DND-41 (cell line): Measurements from ENCODE around the gene SRP14.

Experiments
- ATAC-seq: fragments of 200-7000 bp; cut with Tn5 transposase; 3 replicates; pipeline ENCODE4 v1.9.1; 2021; ENCODE audit warnings: low read depth; ENCODE audit not compliant: insufficient read depth
- DNase-seq: peaks from one replicate; pipeline ENCODE4 v3.0.0-alpha.2; 2020
- H2AFZ ChIP-seq: 2 replicates; pipeline ENCODE4 v1.6.0; 2012; ENCODE audit warnings: low read depth, low read length
- H3K27ac ChIP-seq: 2 replicates; pipeline ENCODE4 v1.5.1; 2012; ENCODE audit warnings: low read length, inconsistent platforms
- H3K27me3 ChIP-seq: fragments of 200-600 bp; sonication (generic); 2 replicates; pipeline ENCODE4 v1.6.0; 2012; ENCODE audit warnings: low read length, mild to moderate bottlenecking, inconsistent platforms; ENCODE audit not compliant: insufficient read depth, poor library complexity
- H3K36me3 ChIP-seq: 2 replicates; pipeline ENCODE4 v1.5.1; 2012; ENCODE audit warnings: low read length, inconsistent platforms; ENCODE audit not compliant: insufficient read depth
- H3K4me1 ChIP-seq: 2 replicates; pipeline ENCODE4 v1.5.1; 2012; ENCODE audit warnings: mild to moderate bottlenecking, low read length; ENCODE audit not compliant: insufficient read depth
- H3K4me2 ChIP-seq: 2 replicates; pipeline ENCODE4 v1.6.0; 2012; ENCODE audit warnings: mild to moderate bottlenecking, moderate library complexity, low read length, inconsistent platforms; ENCODE audit not compliant: insufficient read depth
- H3K4me3 ChIP-seq, 2 experiments: fragments of 200-600 bp in 1 of 2; shearing (Covaris generic) in 1 of 2; 2 replicates each; pipeline ENCODE4 v1.5.1; 2012 to 2016; ENCODE audit warnings: inconsistent platforms in 2 of 2, low read length in 2 of 2, mild to moderate bottlenecking in 2 of 2, low read depth in 1 of 2, moderate library complexity in 1 of 2
- H3K79me2 ChIP-seq: 2 replicates; pipeline ENCODE4 v1.6.0; 2012; ENCODE audit warnings: low read length, inconsistent platforms; ENCODE audit not compliant: insufficient read depth
- H3K9ac ChIP-seq: 2 replicates; pipeline ENCODE4 v1.6.0; 2012; ENCODE audit warnings: low read depth, mild to moderate bottlenecking, inconsistent platforms, low read length, moderate library complexity
- H3K9me3 ChIP-seq: 2 replicates; pipeline ENCODE4 v1.5.1; 2012; ENCODE audit warnings: low read length, moderate library complexity, mild to moderate bottlenecking, inconsistent platforms; ENCODE audit not compliant: insufficient read depth, severe bottlenecking
- H4K20me1 ChIP-seq: 2 replicates; pipeline ENCODE4 v1.6.0; 2012; ENCODE audit warnings: low read length; ENCODE audit not compliant: insufficient read depth
- EZH2 ChIP-seq: IDR thresholded peaks from 3 replicates; pipeline ENCODE4 v1.6.1; 2012; ENCODE audit warnings: borderline replicate concordance, low read depth, mild to moderate bottlenecking, moderate library complexity, low read length, inconsistent platforms; ENCODE audit not compliant: severe bottlenecking
- TF ChIP-seq, protein P1 (sequence below): IDR thresholded peaks from 2 replicates; pipeline ENCODE4 v1.5.1; 2012; ENCODE audit warnings: borderline replicate concordance, low read length, moderate library complexity, mild to moderate bottlenecking; ENCODE audit not compliant: poor library complexity, severe bottlenecking; ENCODE audit errors: extremely low read depth

Gene SRP14

DNA sequence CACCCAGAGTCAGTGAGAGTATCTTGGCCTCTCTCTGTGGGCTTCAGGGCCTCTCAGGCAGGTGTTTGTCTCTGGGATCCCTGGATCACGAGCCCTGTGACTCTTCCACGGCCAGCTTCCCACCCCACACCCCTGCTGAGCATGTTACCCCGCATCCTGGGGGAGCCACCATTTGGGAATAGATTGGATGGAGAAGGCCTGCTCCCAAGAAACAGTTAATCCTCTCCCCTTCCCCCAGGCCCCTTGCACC is 15.5 kb upstream of the SRP14 start:
- peak overlapping the region; percentile 100 for H3K27ac ChIP-seq
- peaks cover 80% of the 10 kb centered on the region for H3K4me1 ChIP-seq
- no peak for ATAC-seq

GRCh38 chr15:40053831-40054604 is 15.0 kb upstream of the SRP14 start:
- Histone ChIP-seq H3K9ac (peak overlapping the region; percentile 63), H3K27ac (peak overlapping the region; percentile 100), H3K4me2 (peak overlapping the region; percentile 55), H3K36me3 (peaks cover 3% of the 10 kb centered on the region; the same call in 1 of the 2 replicates), H3K4me1 (peaks cover 84% of the 10 kb centered on the region), H3K4me3 (peak overlapping the region in 1 of 2 experiments; percentile 45; a peak in 2 of 4 replicates), H3K27me3 (no peaks in the 10 kb centered on the region), H2AFZ (peak overlapping the region; percentile 41), H3K79me2 (peaks cover 11% of the 10 kb centered on the region), H3K9me3 (no peaks in the 10 kb centered on the region), H4K20me1 (no peaks in the 10 kb centered on the region)
- DNase-seq, result peak; percentile 81
- ATAC-seq, result peak; percentile 72
- TF ChIP-seq, protein P1, sequence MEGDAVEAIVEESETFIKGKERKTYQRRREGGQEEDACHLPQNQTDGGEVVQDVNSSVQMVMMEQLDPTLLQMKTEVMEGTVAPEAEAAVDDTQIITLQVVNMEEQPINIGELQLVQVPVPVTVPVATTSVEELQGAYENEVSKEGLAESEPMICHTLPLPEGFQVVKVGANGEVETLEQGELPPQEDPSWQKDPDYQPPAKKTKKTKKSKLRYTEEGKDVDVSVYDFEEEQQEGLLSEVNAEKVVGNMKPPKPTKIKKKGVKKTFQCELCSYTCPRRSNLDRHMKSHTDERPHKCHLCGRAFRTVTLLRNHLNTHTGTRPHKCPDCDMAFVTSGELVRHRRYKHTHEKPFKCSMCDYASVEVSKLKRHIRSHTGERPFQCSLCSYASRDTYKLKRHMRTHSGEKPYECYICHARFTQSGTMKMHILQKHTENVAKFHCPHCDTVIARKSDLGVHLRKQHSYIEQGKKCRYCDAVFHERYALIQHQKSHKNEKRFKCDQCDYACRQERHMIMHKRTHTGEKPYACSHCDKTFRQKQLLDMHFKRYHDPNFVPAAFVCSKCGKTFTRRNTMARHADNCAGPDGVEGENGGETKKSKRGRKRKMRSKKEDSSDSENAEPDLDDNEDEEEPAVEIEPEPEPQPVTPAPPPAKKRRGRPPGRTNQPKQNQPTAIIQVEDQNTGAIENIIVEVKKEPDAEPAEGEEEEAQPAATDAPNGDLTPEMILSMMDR, result peak; percentile 27
- TF ChIP-seq EZH2, result no peak

More for the DNA sequence above, 15.5 kb upstream of the SRP14 start:
- no peak for TF ChIP-seq EZH2
- TF ChIP-seq, protein P1, result no peak
- H3K9me3 ChIP-seq, result no peaks in the 10 kb centered on the region
- peaks cover 11% of the 10 kb centered on the region for H3K79me2 ChIP-seq
- peak; percentile 91 for DNase-seq
- peak overlapping the region; percentile 63 for H3K9ac ChIP-seq
- no peaks in the 10 kb centered on the region for H4K20me1 ChIP-seq
- H3K27me3 ChIP-seq, result no peaks in the 10 kb centered on the region
- peak overlapping the region; percentile 41 for H2AFZ ChIP-seq
- peak overlapping the region; percentile 55 for H3K4me2 ChIP-seq
- H3K4me3 ChIP-seq, result peak overlapping the region in 1 of 2 experiments; percentile 45; a peak in 1 of 4 replicates
- H3K36me3 ChIP-seq, result peaks cover 3% of the 10 kb centered on the region; the same call in 1 of the 2 replicates

GRCh38 chr15:40053079-40053830 is 14.3 kb upstream of the SRP14 start:
- DNase-seq (peak; percentile 38), ATAC-seq (no peak)
- Histone ChIP-seq H3K9ac (peak overlapping the region; percentile 63), H3K4me1 (peaks cover 85% of the 10 kb centered on the region), H4K20me1 (no peaks in the 10 kb centered on the region), H3K27me3 (no peaks in the 10 kb centered on the region), H3K4me2 (peak overlapping the region; percentile 55), H3K27ac (peak overlapping the region; percentile 100), H3K9me3 (no peaks in the 10 kb centered on the region), H2AFZ (0 out of 2 replicates have a peak overlapping the region, but pooled peaks have one; percentile 41), H3K36me3 (peaks cover 3% of the 10 kb centered on the region; the same call in 1 of the 2 replicates), H3K4me3 (peak overlapping the region in 1 of 2 experiments; percentile 45; a peak in 2 of 4 replicates), H3K79me2 (peaks cover 11% of the 10 kb centered on the region)
- no peak for TF ChIP-seq EZH2
- TF ChIP-seq, protein P1, result peak; percentile 29
